ENCODE data around the gene ZNF552.
A peak's percentile ranks its signal among the peaks of the same experiment; 100 is the strongest.
"Not testable (repeated sequence)": the region's sequence is repeated elsewhere in the genome, so short reads cannot be mapped to it uniquely, and the experiment has no call there.

Gene ZNF552

DNA sequence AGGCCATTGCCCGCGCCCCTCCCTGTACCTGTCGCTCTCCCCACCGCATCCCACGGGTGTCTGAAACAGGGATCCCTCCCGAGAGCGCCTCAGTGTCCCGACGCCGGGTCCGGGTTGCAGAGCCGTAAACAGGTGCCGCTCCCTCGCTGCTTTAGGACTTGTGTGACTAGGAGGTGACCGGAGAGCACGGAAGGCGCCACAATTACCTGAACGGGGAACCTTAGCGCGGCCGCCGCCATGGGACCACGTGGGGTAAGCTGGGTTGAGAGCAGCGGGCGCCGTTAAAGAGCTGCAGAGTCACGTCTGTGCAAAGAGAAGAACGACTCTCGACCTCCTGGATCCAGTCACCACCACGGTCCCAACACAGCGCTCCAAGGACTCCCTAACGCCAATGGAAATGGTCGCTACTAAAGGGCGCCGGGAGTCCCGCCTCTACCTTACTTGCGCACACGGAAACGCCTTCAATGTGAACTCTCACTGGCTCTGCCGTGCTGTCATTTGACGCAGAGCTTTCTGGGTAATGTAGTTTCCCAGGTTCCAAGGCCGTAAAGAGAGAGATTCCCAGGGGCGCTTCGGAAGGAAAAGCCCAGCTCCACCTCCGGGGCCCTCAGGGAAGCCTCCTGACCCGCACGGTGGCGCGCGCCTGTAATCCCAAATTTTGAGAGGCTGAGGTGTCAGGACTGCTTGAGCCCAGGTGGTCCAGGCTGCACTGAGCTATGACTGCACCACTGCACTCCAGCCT, at the start of gene ZNF552:
ZNF552 (minus strand) TSS at position 409 of the 742 bp plus-strand sequence; CDS start at position 239, 170 bp downstream.
- DNase-seq = peak; percentile 75

- DNase-seq = not testable (repeated sequence)
Observed at GRCh38 chr19:57862351-57862750, 47.6 kb upstream of the ZNF552 start.

DNA sequence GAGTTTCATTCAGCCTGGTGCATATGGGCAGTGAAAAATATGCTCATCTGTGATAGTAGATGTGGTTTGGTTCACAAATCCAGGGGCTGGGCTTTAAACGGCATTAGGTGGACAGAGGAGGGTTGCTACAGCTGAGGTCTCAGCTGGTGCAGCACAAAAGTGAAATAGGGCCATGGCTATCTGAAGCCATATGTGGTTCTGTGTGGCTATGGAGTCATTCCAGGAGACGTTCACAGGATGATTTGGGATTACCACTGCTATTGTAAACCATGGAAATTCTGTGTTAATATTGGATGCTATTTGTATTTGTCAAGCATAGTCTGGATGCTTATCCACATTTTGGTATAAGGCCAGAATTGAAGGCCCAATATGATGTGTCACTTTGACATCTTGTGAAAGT, 39.4 kb upstream of the ZNF552 start:
- not testable (repeated sequence) for DNase-seq

DNA sequence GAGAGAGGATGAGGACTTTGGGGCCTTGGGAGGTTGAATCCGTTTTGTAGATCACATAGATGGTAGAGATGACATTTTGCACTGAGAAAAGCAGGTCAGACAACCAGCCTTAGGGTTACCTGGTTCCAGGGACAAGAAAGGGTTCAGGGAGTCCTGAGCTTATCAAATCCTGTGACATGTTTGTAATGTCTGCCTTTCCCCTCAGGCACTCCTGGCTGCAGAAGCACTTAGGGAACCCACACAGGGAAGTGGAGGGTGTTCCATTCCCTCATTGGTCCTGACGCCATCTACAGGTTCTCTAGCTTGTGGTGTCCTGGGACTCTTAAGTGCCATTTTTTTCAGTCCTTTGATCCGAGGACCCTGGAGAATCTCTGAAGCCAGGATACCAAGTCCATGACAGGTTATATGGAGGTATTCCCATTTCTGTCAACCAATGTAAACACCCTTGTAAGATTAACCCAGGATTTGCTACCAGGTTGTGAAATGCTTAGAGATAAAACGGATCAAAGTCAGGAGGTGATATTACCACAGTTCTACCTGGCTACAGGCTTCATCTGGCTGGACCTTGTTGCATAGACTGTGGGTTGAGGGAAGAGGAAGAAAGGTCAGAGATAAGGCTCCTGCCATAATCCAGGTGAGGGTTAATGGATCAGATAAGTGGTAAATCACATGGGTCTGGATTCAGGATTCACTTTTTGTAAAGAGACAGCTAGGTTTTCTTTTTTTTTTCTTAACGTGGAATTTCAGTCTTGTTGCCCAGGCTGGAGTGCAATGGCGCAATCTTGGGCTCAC, 37.3 kb upstream of the ZNF552 start:
- not testable (repeated sequence) for DNase-seq

GRCh38 chr19:57850553-57851017, 35.9 kb upstream of the ZNF552 start:
- no peak for DNase-seq

GRCh38 chr19:57849666-57850473, 35.2 kb upstream of the ZNF552 start, which contains the start of gene ZNF587:
ZNF587 (plus strand) TSS chr19:57849859; CDS start chr19:57850039, 180 bp downstream.
- peak; percentile 77 for DNase-seq

DNA sequence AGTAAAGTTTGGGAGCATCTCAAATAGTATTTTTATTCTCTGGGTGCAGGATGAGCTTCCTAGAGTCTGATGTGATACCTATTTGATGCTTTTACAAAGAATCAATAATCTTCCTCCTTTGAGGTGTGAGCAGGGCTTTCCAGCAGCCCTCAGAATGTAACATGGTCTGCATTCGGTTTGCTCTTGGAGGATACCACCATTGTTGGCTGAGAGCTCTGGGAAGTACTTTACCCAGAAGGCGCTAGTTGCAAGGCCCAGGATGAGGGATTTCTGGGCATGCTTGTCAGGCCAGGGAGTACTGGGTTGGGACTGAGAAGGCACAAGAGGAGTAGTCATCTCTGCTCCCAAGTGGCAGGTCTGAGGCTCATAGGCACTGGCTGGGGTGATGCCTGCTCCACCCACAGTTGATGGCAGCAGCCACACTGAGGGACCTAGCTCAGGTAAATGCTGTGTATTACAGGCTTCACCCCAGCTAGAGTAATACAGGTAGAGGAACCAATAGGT, 34.5 kb upstream of the ZNF552 start:
- DNase-seq = not testable (repeated sequence)

DNA sequence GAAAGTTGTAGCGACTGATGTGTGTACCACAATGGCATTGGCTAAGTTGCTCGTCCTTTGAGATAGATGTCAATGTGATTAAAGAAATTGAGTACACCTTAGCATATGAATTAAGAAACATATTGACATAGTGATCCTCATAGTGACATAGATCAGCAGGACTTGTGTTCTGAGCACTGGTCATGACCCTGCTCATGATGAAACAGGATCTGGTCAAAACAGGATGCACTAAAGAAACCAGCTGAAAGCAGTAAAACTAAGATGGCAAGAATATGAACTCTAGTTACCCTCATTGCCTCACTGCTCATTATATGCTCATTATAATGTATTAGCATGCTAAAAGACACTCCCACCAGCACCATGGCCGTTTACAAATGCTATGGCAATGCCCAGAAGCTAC, 32.5 kb upstream of the ZNF552 start:
- not testable (repeated sequence) for DNase-seq

DNA sequence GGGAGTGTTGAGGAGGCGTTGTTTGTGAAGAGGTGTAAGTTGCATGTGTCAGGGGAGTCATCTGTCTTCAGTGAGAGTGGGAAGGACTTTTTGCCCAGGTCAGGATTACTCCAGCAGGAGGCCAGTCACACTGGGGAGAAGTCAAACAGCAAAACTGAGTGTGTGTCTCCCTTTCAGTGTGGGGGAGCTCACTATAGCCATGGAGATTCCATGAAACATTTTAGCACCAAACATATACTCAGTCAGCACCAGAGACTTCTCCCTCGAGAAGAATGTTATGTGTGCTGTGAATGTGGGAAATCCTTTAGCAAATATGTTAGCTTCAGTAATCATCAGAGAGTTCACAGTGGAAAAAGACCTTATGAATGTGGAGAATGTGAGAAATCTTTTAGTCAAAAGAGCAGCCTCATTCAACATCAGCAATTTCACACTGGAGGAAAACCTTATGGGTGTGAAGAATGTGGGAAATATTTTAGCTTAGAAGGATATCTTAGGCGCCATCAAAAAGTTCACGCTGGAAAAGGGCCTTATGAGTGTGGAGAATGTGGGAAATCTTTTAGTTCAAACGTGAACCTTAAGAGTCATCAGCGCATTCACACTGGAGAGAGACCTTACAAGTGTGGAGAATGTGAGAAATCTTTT, 26.5 kb upstream of the ZNF552 start:
- no peak for DNase-seq

DNA sequence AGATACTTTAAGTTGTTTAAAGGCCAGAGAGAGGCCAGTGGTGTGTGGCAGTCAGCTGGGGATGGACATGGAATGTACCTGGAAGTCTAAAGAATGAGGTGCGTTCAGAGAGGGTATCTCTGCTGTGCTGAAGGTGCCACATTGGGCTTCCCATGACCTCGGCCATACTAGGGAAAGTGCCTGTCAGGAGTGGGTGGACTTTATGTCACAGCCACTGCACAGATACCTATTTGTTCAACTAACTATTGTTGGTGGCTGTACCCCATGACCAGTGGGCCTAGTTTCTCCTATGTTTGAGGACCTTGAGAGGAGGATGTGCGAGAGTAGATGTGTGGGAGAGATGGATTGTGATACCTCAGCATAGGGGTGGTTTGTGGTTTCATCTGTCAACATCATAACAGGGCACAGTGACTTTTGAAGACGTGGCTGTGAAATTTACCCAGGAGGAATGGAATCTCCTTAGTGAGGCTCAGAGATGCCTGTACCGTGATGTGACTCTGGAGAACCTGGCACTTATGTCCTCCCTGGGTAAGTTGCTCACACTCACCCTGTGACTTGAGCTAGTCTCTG, 24.0 kb upstream of the ZNF552 start:
- not testable (repeated sequence) for DNase-seq

DNA sequence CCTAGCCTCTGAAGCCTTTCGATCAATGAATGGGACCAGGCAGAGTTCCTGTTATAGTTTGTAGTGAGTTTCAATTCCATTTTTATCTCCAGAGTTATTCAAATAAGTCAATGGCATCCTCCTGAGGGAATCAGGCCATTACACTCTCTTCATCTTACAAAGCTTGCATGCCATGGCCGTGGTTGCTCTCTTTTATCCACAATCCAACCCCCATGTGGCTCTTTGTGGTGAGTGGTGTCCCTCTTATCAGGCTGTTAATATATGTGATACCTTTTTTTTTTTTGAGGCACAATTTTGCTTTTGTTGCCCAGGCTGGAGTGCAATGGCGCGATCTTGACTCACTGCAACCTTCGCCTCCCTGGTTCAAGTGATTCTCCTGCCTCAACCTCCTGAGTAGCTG, 22.3 kb upstream of the ZNF552 start:
- not testable (repeated sequence) for DNase-seq

- DNase-seq = peak; percentile 40
Observed at GRCh38 chr19:57830071-57830602, 15.4 kb upstream of the ZNF552 start, which contains the start of gene ZNF587B. ZNF587B (plus strand) TSS chr19:57830299; CDS start chr19:57830529, 230 bp downstream.

GRCh38 chr19:57829316-57829715, 14.6 kb upstream of the ZNF552 start:
- DNase-seq = no peak

DNA sequence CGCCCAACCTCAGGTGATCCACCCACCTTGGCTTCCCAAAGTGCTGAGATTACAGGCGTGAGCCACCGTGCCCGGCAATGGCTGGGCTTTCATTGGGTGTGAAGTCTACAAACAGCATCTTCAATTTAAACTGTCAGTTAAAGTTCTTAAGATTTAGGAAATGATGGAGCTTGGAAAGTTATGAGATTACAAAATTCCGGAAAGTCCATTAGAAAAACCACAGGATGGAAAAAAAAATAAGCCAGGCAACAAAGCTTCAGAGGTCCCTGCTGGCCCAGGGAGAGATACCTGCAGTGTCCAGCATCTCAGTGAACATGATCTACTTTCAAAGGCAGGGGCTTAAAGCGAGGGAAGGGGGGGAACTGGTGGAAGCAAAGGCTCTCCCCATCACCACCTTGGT, 10.8 kb upstream of the ZNF552 start:
- no peak for DNase-seq

- not testable (repeated sequence) for DNase-seq
Observed at GRCh38 chr19:57823608-57824007, 8.9 kb upstream of the ZNF552 start.

DNA sequence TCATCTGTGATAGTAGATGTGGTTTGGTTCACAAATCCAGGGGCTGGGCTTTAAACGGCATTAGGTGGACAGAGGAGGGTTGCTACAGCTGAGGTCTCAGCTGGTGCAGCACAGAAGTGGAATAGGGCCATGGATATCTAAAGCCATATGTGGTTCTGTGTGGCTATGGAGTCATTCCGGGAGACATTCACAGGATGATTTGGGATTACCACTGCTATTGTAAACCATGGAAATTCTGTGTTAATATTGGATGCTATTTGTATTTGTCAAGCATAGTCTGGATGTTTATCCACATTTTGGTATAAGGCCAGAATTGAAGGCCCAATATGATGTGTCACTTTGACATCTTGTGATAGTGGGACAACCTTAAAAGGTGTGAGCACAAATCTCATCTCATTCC, 8.4 kb upstream of the ZNF552 start:
- not testable (repeated sequence) for DNase-seq

DNA sequence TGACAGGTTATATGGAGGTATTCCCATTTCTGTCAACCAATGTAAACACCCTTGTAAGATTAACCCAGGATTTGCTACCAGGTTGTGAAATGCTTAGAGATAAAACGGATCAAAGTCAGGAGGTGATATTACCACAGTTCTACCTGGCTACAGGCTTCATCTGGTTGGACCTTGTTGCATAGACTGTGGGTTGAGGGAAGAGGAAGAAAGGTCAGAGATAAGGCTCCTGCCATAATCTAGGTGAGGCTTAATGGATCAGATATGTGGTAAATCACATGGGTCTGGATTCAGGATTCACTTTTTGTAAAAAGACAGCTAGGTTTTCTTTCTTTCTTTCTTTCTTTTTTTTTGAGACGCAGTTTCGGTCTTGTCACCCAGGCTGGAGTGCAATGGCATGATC, 6.8 kb upstream of the ZNF552 start:
- not testable (repeated sequence) for DNase-seq

DNA sequence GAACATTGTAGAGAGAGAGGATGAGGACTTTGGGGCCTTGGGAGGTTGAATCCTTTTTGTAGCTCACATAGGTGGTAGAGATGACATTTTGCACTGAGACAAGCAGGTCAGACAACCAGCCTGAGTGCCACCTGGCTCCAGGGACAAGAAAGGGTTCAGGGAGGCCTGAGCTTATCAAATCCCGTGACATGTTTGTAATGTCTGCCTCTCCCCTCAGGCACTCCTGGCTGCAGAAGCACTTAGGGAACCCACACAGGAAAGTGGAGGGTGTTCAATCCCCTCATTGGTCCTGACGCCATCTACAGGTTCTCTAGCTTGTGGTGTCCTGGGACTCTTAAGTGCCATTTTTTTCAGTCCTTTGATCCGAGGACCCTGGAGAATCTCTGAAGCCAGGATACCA, 6.4 kb upstream of the ZNF552 start:
- DNase-seq = not testable (repeated sequence)

- DNase-seq = no peak
Observed at GRCh38 chr19:57820599-57820998, 5.9 kb upstream of the ZNF552 start.

DNA sequence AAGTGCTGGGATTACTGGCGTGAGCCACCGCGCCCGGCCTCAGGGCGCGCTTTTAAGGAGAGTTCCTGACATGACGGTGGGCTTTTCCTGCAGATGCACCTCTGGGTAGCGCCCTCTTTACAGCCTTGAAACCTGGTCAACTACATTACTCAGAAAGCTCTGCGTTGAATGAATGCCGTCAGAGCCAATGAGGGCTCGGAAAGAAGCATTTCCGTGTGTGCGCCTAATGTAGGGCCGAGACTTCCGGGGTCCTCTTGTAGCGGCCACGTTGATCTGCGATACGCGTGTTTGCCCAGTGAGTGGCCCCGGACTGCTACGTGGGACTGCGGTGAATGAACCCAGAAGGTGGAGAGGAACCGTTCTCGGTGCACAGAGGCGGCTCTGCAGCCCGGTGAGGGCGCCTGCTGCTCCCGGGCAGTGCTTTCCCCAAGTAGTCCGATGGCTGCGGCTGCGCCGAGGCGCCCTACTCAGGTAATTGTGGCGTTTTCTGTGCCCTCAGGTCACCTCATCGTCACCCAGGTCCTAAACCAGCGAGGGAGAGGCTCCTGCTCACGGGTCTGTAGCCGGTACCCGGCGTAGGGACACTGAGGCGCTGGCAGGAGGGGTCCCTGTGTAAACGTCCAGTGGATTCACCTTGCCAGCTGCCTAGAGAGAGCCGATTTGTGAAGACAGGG, 4.9 kb upstream of the ZNF552 start:
- peak; percentile 79 for DNase-seq

DNA sequence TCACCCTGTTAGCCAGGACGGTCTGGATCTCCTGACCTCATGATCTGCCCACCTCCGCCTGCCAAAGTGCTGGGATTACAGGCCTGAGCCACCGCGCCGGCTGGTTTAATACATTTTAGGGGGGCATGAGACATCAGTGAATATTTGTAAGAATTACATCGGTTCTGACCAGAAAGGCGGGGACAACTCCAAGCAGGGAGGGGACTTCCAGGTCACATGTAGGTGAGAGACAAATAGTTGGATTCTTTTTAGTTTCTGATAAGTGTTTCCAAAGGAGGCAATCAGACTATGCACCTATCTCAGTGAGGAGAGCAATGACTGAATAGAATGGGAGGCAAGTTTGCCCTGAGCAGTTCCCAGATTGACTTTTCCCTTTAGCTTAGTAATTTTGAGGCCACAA, 3.7 kb upstream of the ZNF552 start:
- no peak for DNase-seq
